Measurements from ENCODE around the gene ATG16L2.

DNA sequence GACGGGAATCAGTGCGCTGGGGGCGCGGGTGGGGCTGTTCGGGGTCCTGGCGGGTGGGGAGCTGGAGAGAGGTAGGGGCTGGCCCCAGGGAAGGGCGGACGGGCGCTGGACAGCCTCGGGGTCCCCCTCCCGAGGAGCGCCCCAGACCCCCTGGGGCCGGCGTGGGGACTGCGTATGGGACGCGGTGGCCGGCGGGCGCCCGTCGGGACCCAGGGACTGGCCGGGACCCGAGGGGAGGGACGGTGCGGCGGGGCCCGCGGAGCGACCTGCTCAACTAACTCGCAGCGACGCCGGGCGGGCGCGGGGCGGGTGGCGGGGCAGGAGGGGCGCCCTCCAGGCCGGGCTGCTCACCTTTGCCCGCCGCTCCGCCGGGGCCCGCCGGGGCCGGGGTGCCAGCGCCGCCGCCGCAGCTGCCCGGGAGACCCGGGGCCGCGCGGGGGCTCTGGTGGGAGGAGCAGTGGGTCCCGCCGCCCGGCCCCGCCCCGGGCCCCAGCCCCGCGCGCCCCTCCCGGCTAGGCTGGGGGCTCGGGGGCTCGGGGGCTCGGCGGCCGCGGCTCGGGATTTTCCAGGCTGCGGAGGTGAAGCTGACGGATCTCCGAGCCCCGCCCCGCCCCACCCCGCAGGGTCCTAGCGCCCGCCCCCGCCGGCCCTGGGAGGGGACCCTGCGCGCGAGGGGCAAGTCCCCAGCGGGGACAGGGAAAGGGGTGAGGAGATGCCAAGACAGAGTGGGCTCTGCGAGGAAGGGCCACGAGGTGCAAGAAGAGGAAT is 32.7 kb upstream of the ATG16L2 start:
- TF ChIP-seq, protein P1, sequence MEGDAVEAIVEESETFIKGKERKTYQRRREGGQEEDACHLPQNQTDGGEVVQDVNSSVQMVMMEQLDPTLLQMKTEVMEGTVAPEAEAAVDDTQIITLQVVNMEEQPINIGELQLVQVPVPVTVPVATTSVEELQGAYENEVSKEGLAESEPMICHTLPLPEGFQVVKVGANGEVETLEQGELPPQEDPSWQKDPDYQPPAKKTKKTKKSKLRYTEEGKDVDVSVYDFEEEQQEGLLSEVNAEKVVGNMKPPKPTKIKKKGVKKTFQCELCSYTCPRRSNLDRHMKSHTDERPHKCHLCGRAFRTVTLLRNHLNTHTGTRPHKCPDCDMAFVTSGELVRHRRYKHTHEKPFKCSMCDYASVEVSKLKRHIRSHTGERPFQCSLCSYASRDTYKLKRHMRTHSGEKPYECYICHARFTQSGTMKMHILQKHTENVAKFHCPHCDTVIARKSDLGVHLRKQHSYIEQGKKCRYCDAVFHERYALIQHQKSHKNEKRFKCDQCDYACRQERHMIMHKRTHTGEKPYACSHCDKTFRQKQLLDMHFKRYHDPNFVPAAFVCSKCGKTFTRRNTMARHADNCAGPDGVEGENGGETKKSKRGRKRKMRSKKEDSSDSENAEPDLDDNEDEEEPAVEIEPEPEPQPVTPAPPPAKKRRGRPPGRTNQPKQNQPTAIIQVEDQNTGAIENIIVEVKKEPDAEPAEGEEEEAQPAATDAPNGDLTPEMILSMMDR (conservative IDR thresholded peaks at IDR 0.05 in 1 of 2, IDR thresholded peaks at IDR 0.05 in 1 of 2; ENCODE audit: low read depth in 1 of 2, low read length in 2 of 2): no peak
- TF ChIP-seq EZH2 (IDR thresholded peaks at IDR 0.05; ENCODE audit: low read length, missing control alignments): no peak

All from fibroblast of lung (primary cell).